IgD-negative memory B cell (primary cell): ENCODE results near the gene KHDC4. TPM values are rescaled to one million over a fixed set of nuclear protein-coding genes. Genes with fewer than 3 reads are reported as not detected.

Source experiments
- H3K27ac Mint-ChIP-seq, 3 donors: one replicate each; pipeline ENCODE4 v1.8.0; 2020 to 2022; ENCODE audit warnings: mild to moderate bottlenecking in 3 of 3, mixed read lengths in 3 of 3, moderate library complexity in 1 of 3
- H3K27me3 Mint-ChIP-seq: one replicate; pipeline ENCODE4 v1.8.0; 2021; ENCODE audit warnings: mixed read lengths
- H3K36me3 Mint-ChIP-seq: one replicate; pipeline ENCODE4 v1.8.0; 2020; ENCODE audit warnings: mild to moderate bottlenecking, mixed read lengths
- H3K4me1 Mint-ChIP-seq, 3 donors: one replicate each; pipeline ENCODE4 v1.8.0; 2020 to 2022; ENCODE audit warnings: mixed read lengths in 3 of 3, mild to moderate bottlenecking in 1 of 3
- H3K4me3 Mint-ChIP-seq, 4 donors: one replicate each; pipeline ENCODE4 v1.8.0; 2020 to 2022; ENCODE audit warnings: mild to moderate bottlenecking in 4 of 4, mixed read lengths in 4 of 4, moderate library complexity in 3 of 4
- H3K9me3 Mint-ChIP-seq, 3 donors: one replicate each; pipeline ENCODE4 v1.8.0; 2020 to 2021; ENCODE audit warnings: mixed read lengths in 3 of 3, mild to moderate bottlenecking in 1 of 3
- polyA plus RNA-seq: library from polyadenylated mRNA; unstranded; fragments of 300-500 nt; fragmentation: Illumina TruSeq; gene quantifications from one replicate; pipeline ENCODE4 v1.2.3, GENCODE V29; 2021

The KHDC4 gene
- polyA plus RNA-seq, 1 donor from 2014 or later, result 8.0 TPM

DNA sequence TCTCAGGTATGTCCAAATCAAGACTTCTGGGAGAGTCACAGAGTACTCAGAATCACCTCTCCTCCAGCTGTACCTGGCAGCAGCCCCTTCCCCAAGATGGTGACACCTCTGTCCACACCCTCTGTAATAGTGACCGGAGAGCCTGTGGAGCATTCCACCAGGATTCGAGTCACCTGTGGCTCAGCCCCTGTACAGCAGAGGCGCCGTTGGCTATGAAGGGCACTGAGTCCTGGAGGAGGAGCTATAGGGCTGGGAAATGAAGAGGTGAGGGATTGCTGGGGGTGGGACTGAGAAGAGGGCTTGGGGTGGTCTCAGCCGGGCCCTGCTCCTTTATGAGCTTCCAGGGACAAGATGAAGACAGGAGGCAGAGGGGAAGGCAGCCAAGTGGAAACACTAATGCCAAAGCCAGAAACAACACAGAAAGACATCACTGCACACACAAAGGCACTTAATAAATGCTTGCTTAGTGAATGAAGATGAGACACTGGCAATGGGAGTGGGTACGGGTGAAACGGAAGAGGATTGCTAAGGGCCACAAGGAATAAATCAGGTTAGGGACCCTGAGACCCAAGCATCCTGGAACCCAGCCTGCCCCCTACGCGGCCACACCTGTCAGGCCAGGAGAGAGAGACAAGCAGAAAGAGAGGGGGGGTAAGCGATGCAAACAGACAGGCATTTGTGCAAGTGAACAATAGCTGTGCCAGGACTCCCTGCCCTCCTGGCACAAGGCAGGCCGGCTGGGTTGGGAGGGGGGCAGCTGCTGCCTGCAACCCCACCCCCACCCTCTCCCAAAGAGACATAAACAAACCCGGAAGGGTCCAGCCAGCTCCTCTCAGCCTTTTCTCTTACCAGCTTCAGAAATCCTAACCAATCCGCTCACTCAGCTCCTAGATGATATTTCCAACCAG lies 40.2 kb upstream of the KHDC4 start:
- peak overlapping the region; percentile 65 to 95 (median 87) for H3K27ac Mint-ChIP-seq
- peak overlapping the region; percentile 84 to 99 (median 96) for H3K4me3 Mint-ChIP-seq
- H3K9me3 Mint-ChIP-seq, result no peaks in the 10 kb centered on the region
- H3K4me1 Mint-ChIP-seq, result peaks cover 38 to 64% (median 57%) of the 10 kb centered on the region in 3 donors
- peaks cover 13% of the 10 kb centered on the region for H3K36me3 Mint-ChIP-seq
- no peaks in the 10 kb centered on the region for H3K27me3 Mint-ChIP-seq

DNA sequence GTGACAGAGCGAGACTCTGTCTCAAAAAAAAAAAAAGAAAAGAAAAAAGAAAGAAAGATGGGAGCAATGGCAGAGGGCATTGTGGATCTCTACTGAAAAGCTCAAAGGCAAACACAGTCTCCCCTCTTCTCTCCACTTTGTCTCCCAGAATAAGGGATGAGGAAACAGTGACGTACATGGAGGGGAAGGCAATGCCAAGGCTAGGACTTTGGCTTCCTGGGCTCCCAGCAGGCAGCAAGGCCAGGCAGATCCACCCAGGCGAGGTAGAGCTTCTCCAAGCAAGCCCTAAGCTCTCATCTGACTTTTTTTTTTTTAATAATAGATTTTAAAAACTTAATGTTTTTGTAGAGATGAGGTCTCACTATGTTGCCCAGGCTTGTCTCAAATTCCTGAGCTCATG lies 39.5 kb upstream of the KHDC4 start:
- peaks cover 38 to 64% (median 62%) of the 10 kb centered on the region in 3 donors for H3K4me1 Mint-ChIP-seq
- no peaks in the 10 kb centered on the region for H3K9me3 Mint-ChIP-seq
- H3K4me3 Mint-ChIP-seq, result peak overlapping the region; percentile 84 to 99 (median 96)
- peaks cover 13% of the 10 kb centered on the region for H3K36me3 Mint-ChIP-seq
- peak overlapping the region; percentile 20 to 88 (median 85) for H3K27ac Mint-ChIP-seq
- no peaks in the 10 kb centered on the region for H3K27me3 Mint-ChIP-seq

- Mint-ChIP-seq H3K9me3 (no peaks in the 10 kb centered on the region), H3K4me1 (peaks cover 38 to 75% (median 67%) of the 10 kb centered on the region in 3 donors), H3K4me3 (peak overlapping the region; percentile 41 to 99 (median 92)), H3K36me3 (peaks cover 13% of the 10 kb centered on the region), H3K27ac (peak overlapping the region; percentile 43 to 88 (median 85)), H3K27me3 (no peaks in the 10 kb centered on the region)
These were observed 37.9 kb upstream of the KHDC4 start for GRCh38 chr1:155971910-155972809.

DNA sequence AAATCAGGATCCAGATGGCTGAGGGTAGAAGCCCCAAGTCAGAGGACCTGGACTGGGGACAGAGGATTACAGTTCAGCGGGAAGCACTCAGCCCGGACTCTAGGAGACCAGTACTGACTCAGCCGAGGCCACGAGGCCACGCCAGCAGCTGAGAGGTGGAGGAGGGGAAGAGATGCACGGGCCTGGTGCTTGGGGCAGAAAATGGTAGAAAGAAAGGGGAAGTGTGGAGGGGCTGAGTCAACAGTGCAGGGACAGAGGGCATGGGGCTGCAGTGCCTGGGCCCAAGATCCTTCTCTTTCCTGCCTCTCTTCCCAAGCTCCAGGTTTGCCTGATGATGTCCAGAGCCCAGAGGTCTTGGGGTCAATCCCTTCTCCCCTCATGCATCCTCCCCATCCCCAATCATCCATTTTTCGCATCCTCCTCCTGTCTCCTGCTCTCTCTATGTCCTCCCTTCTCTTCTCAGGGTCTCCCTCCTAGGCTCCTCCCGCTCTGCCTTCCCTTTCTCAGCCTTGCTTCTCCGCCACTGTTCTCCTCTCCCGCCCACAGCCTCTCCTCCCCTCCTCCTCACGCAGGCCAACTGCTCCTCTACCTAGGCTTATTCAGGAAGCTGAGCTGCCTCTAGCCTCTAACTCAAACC lies 36.4 kb upstream of the KHDC4 start:
- H3K4me3 Mint-ChIP-seq, result peak overlapping the region; percentile 71 to 92 (median 85)
- peak overlapping the region; percentile 43 to 91 (median 88) for H3K27ac Mint-ChIP-seq
- H3K36me3 Mint-ChIP-seq, result peaks cover 11% of the 10 kb centered on the region
- H3K4me1 Mint-ChIP-seq, result peaks cover 42 to 81% (median 66%) of the 10 kb centered on the region in 3 donors
- H3K27me3 Mint-ChIP-seq, result no peaks in the 10 kb centered on the region
- no peaks in the 10 kb centered on the region for H3K9me3 Mint-ChIP-seq

DNA sequence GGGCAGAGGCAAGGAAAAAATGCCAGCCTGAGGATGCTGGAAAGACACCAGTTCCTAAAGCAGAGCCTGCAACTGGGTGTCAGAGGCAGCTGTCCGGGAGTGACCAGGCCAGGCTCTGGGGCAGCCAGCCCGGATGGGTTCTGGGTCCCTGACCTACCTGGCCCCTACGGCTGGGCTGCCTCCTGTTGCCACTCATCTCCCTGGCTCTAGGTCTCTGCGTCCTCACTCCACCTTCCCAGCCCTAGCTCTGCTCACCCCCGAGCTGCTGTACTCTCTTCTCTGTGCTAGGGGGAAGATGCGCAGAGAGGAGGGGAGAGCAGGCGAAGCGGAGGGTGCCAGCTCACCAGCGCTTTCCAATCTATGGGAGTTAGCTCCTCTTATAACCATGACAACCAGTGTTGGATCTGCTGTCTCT lies 35.2 kb upstream of the KHDC4 start:
- no peaks in the 10 kb centered on the region for H3K9me3 Mint-ChIP-seq
- peak overlapping the region in 3 of 4 donors; percentile 52 to 81 (median 76) for H3K4me3 Mint-ChIP-seq
- H3K27me3 Mint-ChIP-seq, result no peaks in the 10 kb centered on the region
- H3K4me1 Mint-ChIP-seq, result peaks cover 40 to 71% (median 56%) of the 10 kb centered on the region in 3 donors
- H3K27ac Mint-ChIP-seq, result peak overlapping the region; percentile 43 to 91 (median 88)
- H3K36me3 Mint-ChIP-seq, result peaks cover 9% of the 10 kb centered on the region

DNA sequence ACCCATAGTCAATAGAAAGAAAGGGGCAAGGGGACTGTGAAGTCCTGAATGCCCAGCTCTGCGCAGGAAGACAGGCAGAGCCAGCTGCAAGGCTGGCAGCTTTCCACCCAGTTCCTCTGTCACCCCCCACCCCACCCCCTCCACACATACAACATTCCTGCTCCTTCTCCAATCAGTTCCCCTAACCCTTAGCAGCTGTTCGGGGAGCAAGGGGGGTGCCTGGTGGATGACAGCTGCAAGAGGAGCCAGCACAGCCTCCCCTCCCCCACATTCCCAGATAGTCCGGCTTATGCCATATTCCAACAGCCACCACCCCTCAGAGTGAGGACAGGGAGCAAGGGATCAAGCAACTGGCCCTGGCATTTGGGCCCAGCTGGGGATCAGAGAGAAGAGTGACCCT lies 34.5 kb upstream of the KHDC4 start:
- no peaks in the 10 kb centered on the region for H3K9me3 Mint-ChIP-seq
- peak overlapping the region; percentile 43 to 83 (median 54) for H3K27ac Mint-ChIP-seq
- H3K4me1 Mint-ChIP-seq, result peaks cover 35 to 67% (median 51%) of the 10 kb centered on the region in 3 donors
- H3K27me3 Mint-ChIP-seq, result no peaks in the 10 kb centered on the region
- peaks cover 9% of the 10 kb centered on the region for H3K36me3 Mint-ChIP-seq
- H3K4me3 Mint-ChIP-seq, result peak overlapping the region in 3 of 4 donors; percentile 29 to 58 (median 57)

GRCh38 chr1:155968051-155968400 lies 33.8 kb upstream of the KHDC4 start:
- Mint-ChIP-seq H3K4me1 (peaks cover 32 to 60% (median 44%) of the 10 kb centered on the region in 3 donors), H3K36me3 (peaks cover 9% of the 10 kb centered on the region), H3K27me3 (no peaks in the 10 kb centered on the region), H3K9me3 (no peaks in the 10 kb centered on the region), H3K27ac (peak overlapping the region; percentile 54 to 96 (median 88)), H3K4me3 (peak overlapping the region; percentile 25 to 88 (median 72))

DNA sequence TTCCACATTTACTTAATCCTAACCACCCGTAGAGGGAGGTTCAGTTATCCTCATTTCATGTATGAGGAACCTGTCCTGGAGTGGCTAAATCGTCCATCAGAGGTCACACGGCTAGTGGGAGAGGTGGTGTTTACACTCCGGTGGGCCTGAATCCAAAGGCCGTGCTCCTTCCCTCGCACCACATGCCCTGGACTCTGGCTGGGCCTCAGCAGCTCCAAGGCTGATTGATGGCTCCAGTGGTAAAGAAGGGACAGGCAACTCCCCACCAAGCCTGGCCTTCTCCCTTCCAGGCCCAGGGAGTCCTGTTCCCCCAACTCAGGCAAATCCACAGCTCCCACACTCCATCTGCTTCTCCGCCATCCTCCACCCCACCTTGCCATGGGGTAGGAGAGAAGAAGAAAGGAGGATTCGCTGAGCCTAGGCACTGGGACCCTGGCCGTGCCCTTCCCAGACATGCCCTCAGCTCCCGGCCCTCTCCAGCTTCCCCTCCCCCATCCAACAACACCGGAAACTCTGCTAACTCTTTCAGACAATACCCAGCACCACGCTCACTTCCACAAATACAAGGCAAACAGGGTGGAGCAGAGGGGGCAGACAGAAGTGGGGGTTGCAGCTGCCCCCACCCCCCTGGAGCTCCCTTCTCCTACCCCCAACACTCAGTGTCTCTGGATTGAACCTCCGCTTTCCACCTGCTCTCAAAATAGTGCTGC lies 33.3 kb upstream of the KHDC4 start:
- Mint-ChIP-seq H3K4me1 (peaks cover 26 to 60% (median 42%) of the 10 kb centered on the region in 3 donors), H3K36me3 (peaks cover 7% of the 10 kb centered on the region), H3K4me3 (peak overlapping the region; percentile 25 to 88 (median 74)), H3K27ac (peak overlapping the region; percentile 54 to 96 (median 88)), H3K9me3 (no peaks in the 10 kb centered on the region), H3K27me3 (no peaks in the 10 kb centered on the region)

DNA sequence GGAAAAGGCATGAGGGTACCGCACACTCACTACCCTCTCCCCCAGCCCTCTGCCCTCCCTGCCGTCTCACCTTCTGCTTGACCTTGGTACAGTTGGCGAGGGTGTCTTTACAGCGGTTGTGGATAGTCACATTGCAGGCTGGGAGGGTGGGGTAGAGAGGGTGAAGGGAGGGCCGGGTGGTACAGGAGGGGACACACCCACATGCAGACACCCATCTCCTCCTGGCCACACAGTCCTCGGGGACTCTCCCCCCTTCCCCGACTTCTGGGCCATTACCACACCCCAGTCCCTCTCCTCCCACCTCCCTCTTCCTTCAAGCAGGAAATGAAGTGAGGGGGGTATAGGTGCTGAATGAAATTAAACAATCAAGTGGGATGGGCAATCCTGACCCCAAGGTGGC lies 32.5 kb upstream of the KHDC4 start:
- peak overlapping the region; percentile 54 to 96 (median 91) for H3K27ac Mint-ChIP-seq
- peak overlapping the region in 3 of 4 donors; percentile 61 to 88 (median 75) for H3K4me3 Mint-ChIP-seq
- no peaks in the 10 kb centered on the region for H3K27me3 Mint-ChIP-seq
- peaks cover 8% of the 10 kb centered on the region for H3K36me3 Mint-ChIP-seq
- H3K9me3 Mint-ChIP-seq, result no peaks in the 10 kb centered on the region
- peaks cover 25 to 59% (median 42%) of the 10 kb centered on the region in 3 donors for H3K4me1 Mint-ChIP-seq

DNA sequence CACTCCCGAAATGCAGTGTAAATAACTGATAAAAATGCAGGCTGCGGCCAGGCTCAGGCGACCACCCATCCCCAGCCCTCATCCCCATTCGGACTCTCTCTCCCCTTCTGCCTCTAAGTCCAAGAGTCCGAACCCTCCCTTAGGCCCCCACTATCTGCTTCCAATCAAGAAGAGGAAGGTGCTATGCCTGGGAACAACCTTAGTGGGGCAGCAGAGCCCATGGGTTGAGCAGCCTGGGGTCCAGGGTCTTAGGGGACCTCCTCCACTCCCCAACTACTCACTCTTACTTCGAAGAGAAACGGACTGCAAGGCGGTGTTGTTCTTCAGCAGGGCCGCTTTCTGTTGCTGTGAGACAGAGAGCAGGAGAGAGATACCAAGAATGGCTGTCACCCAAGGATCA lies 31.9 kb upstream of the KHDC4 start:
- no peaks in the 10 kb centered on the region for H3K9me3 Mint-ChIP-seq
- peaks cover 27 to 61% (median 41%) of the 10 kb centered on the region in 3 donors for H3K4me1 Mint-ChIP-seq
- peak overlapping the region; percentile 31 to 91 (median 48) for H3K27ac Mint-ChIP-seq
- peak overlapping the region in 3 of 4 donors; percentile 52 to 75 (median 55) for H3K4me3 Mint-ChIP-seq
- H3K36me3 Mint-ChIP-seq, result peaks cover 8% of the 10 kb centered on the region
- no peaks in the 10 kb centered on the region for H3K27me3 Mint-ChIP-seq

DNA sequence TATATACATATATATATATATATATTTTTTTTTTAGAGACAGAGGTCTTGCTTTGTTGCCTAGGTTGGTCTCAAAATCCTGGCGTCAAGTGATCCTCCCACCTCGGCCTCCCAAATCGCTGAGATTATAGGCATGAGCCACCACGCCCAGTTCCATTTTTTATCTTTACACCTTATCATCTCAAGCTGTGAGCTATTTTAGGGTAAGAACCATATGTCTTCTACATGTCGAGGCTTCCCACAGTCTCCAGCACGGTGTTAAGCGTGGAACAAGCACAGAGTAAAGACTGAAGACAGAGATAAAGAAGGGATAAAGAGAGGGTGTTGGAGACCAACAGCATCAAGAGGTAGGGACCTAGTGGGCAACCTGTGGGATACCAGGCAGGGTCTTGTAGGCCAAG lies 30.0 kb upstream of the KHDC4 start:
- Mint-ChIP-seq H3K4me3 (no peak overlapping the region), H3K27me3 (no peaks in the 10 kb centered on the region), H3K4me1 (peaks cover 29 to 61% (median 41%) of the 10 kb centered on the region in 3 donors), H3K9me3 (no peaks in the 10 kb centered on the region), H3K27ac (peak overlapping the region in 2 of 3 donors; percentile 45 to 86), H3K36me3 (peaks cover 4% of the 10 kb centered on the region)

- peak overlapping the region; percentile 18 to 72 (median 71) for H3K27ac Mint-ChIP-seq
- H3K4me3 Mint-ChIP-seq, result peak overlapping the region in 1 of 4 donors; percentile 17
- peaks cover 4% of the 10 kb centered on the region for H3K36me3 Mint-ChIP-seq
These were observed 28.5 kb upstream of the KHDC4 start for GRCh38 chr1:155962599-155963211.

DNA sequence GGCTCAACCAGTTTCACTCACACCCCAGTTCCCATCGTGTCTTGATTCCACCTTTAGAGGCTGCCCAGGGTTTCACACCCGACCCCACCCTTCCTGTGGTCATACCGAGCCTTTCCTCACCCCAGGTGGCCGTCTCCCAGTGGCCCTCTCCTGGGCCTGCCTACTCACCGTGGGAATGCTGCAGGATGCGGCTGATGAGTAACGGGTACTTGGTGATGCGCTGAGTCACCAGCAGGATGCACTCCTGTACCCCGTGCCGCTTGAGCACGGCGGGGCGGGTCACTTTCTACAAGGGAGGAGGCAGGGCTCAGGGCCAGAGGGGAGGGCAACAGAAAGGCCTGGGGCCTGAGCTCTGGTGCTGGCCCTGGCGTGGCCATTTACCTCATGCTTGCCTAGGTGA lies 27.7 kb upstream of the KHDC4 start:
- Mint-ChIP-seq H3K36me3 (peaks cover 7% of the 10 kb centered on the region), H3K4me1 (peaks cover 27 to 46% (median 39%) of the 10 kb centered on the region in 3 donors), H3K9me3 (no peaks in the 10 kb centered on the region), H3K27ac (peak overlapping the region; percentile 18 to 95 (median 72)), H3K27me3 (no peaks in the 10 kb centered on the region), H3K4me3 (peak overlapping the region; percentile 30 to 88 (median 75))

More at GRCh38 chr1:155962599-155963211, 28.5 kb upstream of the KHDC4 start:
- Mint-ChIP-seq H3K9me3 (no peaks in the 10 kb centered on the region), H3K27me3 (no peaks in the 10 kb centered on the region), H3K4me1 (peaks cover 29 to 50% (median 43%) of the 10 kb centered on the region in 3 donors)
